HepG2 (cell line): ENCODE results near the gene SLC27A2. TPM values are rescaled to one million over a fixed set of nuclear protein-coding genes. Genes with fewer than 3 reads are reported as not detected.

Source experiments
- ATAC-seq: fragments of 200-7000 bp; cut with Tn5 transposase; 3 replicates; pipeline ENCODE4 v1.9.1; 2020; ENCODE audit warnings: mild to moderate bottlenecking, moderate library complexity
- BruUV-seq: library from RNA; stranded (reverse); fragments of 400-500 nt; replicated peaks from 2 replicates; lab custom pipeline; 2021; lab: Mats Ljungman, UMichigan
- CTCF ChIA-PET: fragments of 300-600 bp; formaldehyde crosslinking; extraction: SDS; loops from one replicate; lab custom pipeline; 2021; ENCODE audit warnings: low total read pairs, inconsistent platforms, low intra/inter-chr PET ratio; lab: Yijun Ruan, JAX
- POLR2A ChIA-PET: fragments of 350-600 bp; sonication (Branson Sonifier 250); formaldehyde crosslinking; loops from one replicate; lab custom pipeline; 2020; ENCODE audit warnings: antibody characterized with exemption, inconsistent platforms; lab: Yijun Ruan, JAX
- DNase-seq: peaks from one replicate; pipeline ENCODE4 v3.0.0-alpha.2; 2015; ENCODE audit warnings: low spot score
- FAIRE-seq: peaks from 3 replicates; lab custom pipeline; 2011; peaks lifted over from hg19 to GRCh38; lab: Jason Lieb, UNC
- H2AFZ ChIP-seq: one replicate; pipeline ENCODE4 v1.6.1; 2011; ENCODE audit warnings: low read length, inconsistent platforms
- H3K27ac ChIP-seq: fragments of 300-600 bp; 3 replicates; pipeline ENCODE4 v1.8.0; 2011; ENCODE audit warnings: mixed run types, mild to moderate bottlenecking, mixed read lengths, low read length, inconsistent platforms; ENCODE audit not compliant: insufficient read depth; ENCODE audit errors: extremely low read length
- H3K27me3 ChIP-seq, 2 experiments: fragments of 200-600 bp in 1 of 2; 2 replicates in 1 of 2; 3 replicates in 1 of 2; pipeline versions ENCODE4 v1.6.0 to v1.8.0; 2011; ENCODE audit warnings: low read length in 2 of 2, mild to moderate bottlenecking in 2 of 2, moderate library complexity in 2 of 2, inconsistent platforms in 1 of 2; ENCODE audit not compliant: insufficient read depth in 2 of 2, control insufficient read depth in 1 of 2
- H3K36me3 ChIP-seq, 2 experiments: fragments of 200-600 bp in 1 of 2; replicated peaks in 1 of 2; 2 replicates in 1 of 2; 3 replicates in 1 of 2; pipeline versions ENCODE4 v1.5.1 to v1.8.0; 2011; ENCODE audit warnings: low read length in 2 of 2, inconsistent platforms in 1 of 2; ENCODE audit not compliant: insufficient read depth in 2 of 2, control insufficient read depth in 1 of 2
- H3K4me1 ChIP-seq: 2 replicates; pipeline ENCODE4 v1.5.1; 2012; ENCODE audit warnings: low read length, inconsistent platforms; ENCODE audit not compliant: insufficient read depth
- H3K4me2 ChIP-seq: 2 replicates; pipeline ENCODE4 v1.6.0; 2011; ENCODE audit warnings: low read depth, low read length, inconsistent platforms
- H3K4me3 ChIP-seq, 3 experiments: fragments of 200-600 bp in 1 of 3; sonication (generic), shearing (Covaris generic) in 1 of 3; replicated peaks in 1 of 3; 2 replicates each; pipeline ENCODE4 v1.5.1; 2011 to 2016; ENCODE audit warnings: low read length in 3 of 3, inconsistent platforms in 2 of 3, low read depth in 2 of 3, mild to moderate bottlenecking in 2 of 3, control low read depth in 1 of 3, mixed read lengths in 1 of 3; ENCODE audit not compliant: insufficient read depth in 1 of 3
- H3K79me2 ChIP-seq: one replicate; pipeline ENCODE4 v1.6.1; 2011; ENCODE audit warnings: low read length, inconsistent platforms; ENCODE audit not compliant: insufficient read depth
- H3K9ac ChIP-seq: 2 replicates; pipeline ENCODE4 v1.6.0; 2011; ENCODE audit warnings: mild to moderate bottlenecking, low read depth, low read length, inconsistent platforms; ENCODE audit not compliant: insufficient read depth
- H3K9me3 ChIP-seq: 2 replicates; pipeline ENCODE4 v1.5.1; 2012; ENCODE audit warnings: mild to moderate bottlenecking, low read length
- H4K20me1 ChIP-seq: 2 replicates; pipeline ENCODE4 v1.6.0; 2011; ENCODE audit warnings: inconsistent platforms, mild to moderate bottlenecking, low read length, moderate library complexity; ENCODE audit not compliant: insufficient read depth
- CCDC6 ChIP-seq: sonication (generic); formaldehyde crosslinking; IDR thresholded peaks from 2 replicates; pipeline ENCODE4 v1.8.1; 2022; ENCODE audit warnings: mild to moderate bottlenecking, missing genetic modification reagents, moderate library complexity
- FOXC1 ChIP-seq: sonication (generic); formaldehyde crosslinking; IDR thresholded peaks from 2 replicates; pipeline ENCODE4 v1.8.0; 2022; ENCODE audit warnings: mild to moderate bottlenecking, missing genetic modification reagents, borderline replicate concordance
- HMGA1 ChIP-seq: sonication (generic); formaldehyde crosslinking; conservative IDR thresholded peaks from 2 replicates; pipeline ENCODE4 v1.4.0; 2020; ENCODE audit warnings: missing genetic modification reagents
- HOXA9 ChIP-seq: sonication (generic); formaldehyde crosslinking; IDR thresholded peaks from 2 replicates; pipeline ENCODE4 v1.8.1; 2022; ENCODE audit warnings: missing genetic modification reagents, mild to moderate bottlenecking, moderate library complexity, borderline replicate concordance
- IKZF1 ChIP-seq: fragments of 450-650 bp; IDR thresholded peaks from 2 replicates; pipeline ENCODE4 v1.7.1; 2016
- JARID2 ChIP-seq: sonication (generic); formaldehyde crosslinking; IDR thresholded peaks from 2 replicates; pipeline ENCODE4 v1.8.1; 2023; ENCODE audit warnings: missing genetic modification reagents, inconsistent platforms; ENCODE audit not compliant: insufficient replicate concordance
- MAF1 ChIP-seq: sonication (generic); formaldehyde crosslinking; IDR thresholded peaks from 2 replicates; pipeline ENCODE4 v1.5.0; 2020; ENCODE audit warnings: missing genetic modification reagents, borderline replicate concordance
- PPARG ChIP-seq: conservative IDR thresholded peaks from 2 replicates; pipeline ENCODE4 v1.6.1; 2016; ENCODE audit warnings: missing biosample characterization, missing genetic modification reagents
- SMAD1 ChIP-seq: sonication (generic); formaldehyde crosslinking; IDR thresholded peaks from 2 replicates; pipeline ENCODE4 v1.4.0; 2020; ENCODE audit warnings: missing genetic modification reagents, low read depth, mild to moderate bottlenecking, borderline replicate concordance
- SRF ChIP-seq: IDR thresholded peaks from 2 replicates; pipeline ENCODE4 v1.6.1; 2011; ENCODE audit warnings: mild to moderate bottlenecking, low read depth, low read length, moderate library complexity
- ZC3H4 ChIP-seq: sonication (generic); formaldehyde crosslinking; IDR thresholded peaks from 2 replicates; pipeline ENCODE4 v1.4.0; 2020; ENCODE audit warnings: missing genetic modification reagents, borderline replicate concordance
- ZNF138 ChIP-seq: sonication (generic); formaldehyde crosslinking; IDR thresholded peaks from 2 replicates; pipeline ENCODE4 v1.5.0; 2020; ENCODE audit warnings: mild to moderate bottlenecking, low read depth, missing genetic modification reagents
- ZNF224 ChIP-seq: sonication (generic); formaldehyde crosslinking; IDR thresholded peaks from 2 replicates; pipeline ENCODE4 v1.5.0; 2020; ENCODE audit warnings: mild to moderate bottlenecking, missing genetic modification reagents
- ZNF232 ChIP-seq: sonication (generic); formaldehyde crosslinking; IDR thresholded peaks from 2 replicates; pipeline ENCODE4 v1.4.0; 2020; ENCODE audit warnings: missing genetic modification reagents, borderline replicate concordance
- ZNF768 ChIP-seq: sonication (generic); formaldehyde crosslinking; IDR thresholded peaks from 2 replicates; pipeline ENCODE4 v1.4.0; 2020; ENCODE audit warnings: missing genetic modification reagents
- WGBS: methylation state at CpG from one replicate; pipeline ENCODE4 v1.1.6; 2017; ENCODE audit warnings: low lambda C conversion rate; 5-methylcytosine and 5-hydroxymethylcytosine counted together
- in situ Hi-C: cut with HindIII; loops from 2 replicates; pipeline ENCODE4 v1.10.0; 2017; ENCODE audit warnings: low pct_unique_long_range_greater_than_20kb; ENCODE audit not compliant: extremely low pct_ligation_motif_present
- intact Hi-C: fragments of 100-400 bp; cut with micrococcal nuclease; formaldehyde crosslinking; loops from one replicate; pipeline ENCODE4 v1.10.0; 2022; ENCODE audit not compliant: unreplicated experiment
- polyA plus RNA-seq, 8 experiments: library from polyadenylated mRNA; depleted of rRNA in 3 of 8; stranded (reverse) in 7 of 8; unstranded in 1 of 8; fragments of >200 nt; fragmentation: Illumina TruSeq in 4 of 8; extraction: Trizol in 4 of 8; gene quantifications; 2 replicates each; pipeline versions ENCODE4 v1.2.1 to v1.2.3, GENCODE V29; 2011 to 2016; ENCODE audit warnings: low read depth in 4 of 8, missing spikeins in 1 of 8, mixed read lengths in 1 of 8; ENCODE audit not compliant: insufficient read depth in 1 of 8
- total RNA-seq, 5 experiments: library from RNA; depleted of rRNA; stranded (reverse); fragments of >200 nt; fragmentation: Illumina TruSeq; extraction: Trizol; gene quantifications; 2 replicates each; pipeline ENCODE4 v1.2.3, GENCODE V29; 2016; ENCODE audit warnings: low read depth in 1 of 5

Gene SLC27A2
- total and polyA plus RNA-seq, 2 of the 13 experiments (the other 11 are each of a cell fraction or from before 2014, with no cell fraction given), result 14.6 to 23.4 TPM

DNA sequence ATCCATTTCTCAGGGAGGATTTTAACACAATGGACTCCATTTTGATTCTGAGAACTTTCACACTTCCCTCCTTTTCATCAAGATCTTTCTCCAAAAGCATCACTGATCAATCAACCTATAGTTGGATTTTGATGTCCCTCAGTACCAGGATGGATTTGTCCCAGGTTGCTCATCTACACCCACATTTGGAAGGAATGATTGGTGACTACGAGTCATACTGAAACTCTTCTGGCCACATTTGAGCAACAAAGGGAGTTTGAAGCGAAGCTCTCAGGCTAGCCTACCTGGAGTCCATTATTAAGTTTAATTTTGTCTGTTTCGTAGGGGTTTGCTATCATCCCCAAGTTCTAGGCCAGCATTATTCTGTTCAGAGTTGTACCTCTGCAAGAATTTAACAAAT, 31.6 kb upstream of the SLC27A2 start:
- no peaks in the 10 kb centered on the region for H3K9me3 ChIP-seq
- no peak overlapping the region for H3K4me3 ChIP-seq
- TF ChIP-seq CCDC6 (CRISPR knock-in tag) (no peak), ZNF768 (CRISPR knock-in tag) (no peak), ZNF138 (no peak), SMAD1 (no peak), IKZF1 (no peak), HMGA1 (no peak), JARID2 (no peak), ZNF232 (CRISPR knock-in tag) (no peak), ZNF224 (CRISPR knock-in tag) (no peak), MAF1 (CRISPR knock-in tag) (no peak), FOXC1 (CRISPR knock-in tag) (no peak), HOXA9 (CRISPR knock-in tag) (no peak), ZC3H4 (CRISPR knock-in tag) (no peak), SRF (no peak), PPARG (CRISPR knock-in tag) (no peak)
- no peaks in the 10 kb centered on the region for H3K36me3 ChIP-seq
- 72% methylated on average over 3 of the region's 3 CpGs for WGBS
- no peak overlapping the region for H3K27ac ChIP-seq
- H3K9ac ChIP-seq, result no peak overlapping the region
- no peak overlapping the region for H2AFZ ChIP-seq
- no TSS peak for BruUV-seq
- FAIRE-seq, result no peak
- ChIA-PET POLR2A (no interaction called here), CTCF (no interaction called here)
- no peak for DNase-seq
- peaks cover 16% of the 10 kb centered on the region for H3K4me1 ChIP-seq
- H3K79me2 ChIP-seq, result no peaks in the 10 kb centered on the region
- no peaks in the 10 kb centered on the region for H4K20me1 ChIP-seq
- H3K4me2 ChIP-seq, result no peak overlapping the region
- in situ Hi-C loops, result no loop called here
- no peak for ATAC-seq
- H3K27me3 ChIP-seq, result no peaks in the 10 kb centered on the region
- intact Hi-C loops, result no loop called here
